HL-60 (cell line): ENCODE results near the gene PDE8A.

ENCODE experiments used
- DNase-seq, 2 experiments: peaks; one replicate each; pipeline ENCODE4 v3.0.0-alpha.2; 2010 to 2020; ENCODE audit warnings: low read depth in 1 of 2, low spot score in 1 of 2
- H3K27ac ChIP-seq: fragments of 250-450 bp; sonication (Bioruptor Pico); replicated peaks from 2 replicates; pipeline ENCODE4 v1.5.1; 2020; ENCODE audit warnings: mild to moderate bottlenecking, moderate library complexity
- H3K27me3 ChIP-seq: fragments of 250-450 bp; sonication (Bioruptor Pico); 2 replicates; pipeline ENCODE4 v1.5.1; 2021; ENCODE audit warnings: mild to moderate bottlenecking, moderate library complexity; ENCODE audit not compliant: insufficient read depth, poor library complexity, severe bottlenecking
- H3K4me3 ChIP-seq: replicated peaks from 2 replicates; pipeline ENCODE4 v1.5.1; 2011; ENCODE audit warnings: mild to moderate bottlenecking, control low read depth, low read length; ENCODE audit not compliant: insufficient read depth
- CTCF ChIP-seq: IDR thresholded peaks from one replicate; pipeline ENCODE4 v1.5.1; 2011; ENCODE audit warnings: low read length, control low read depth, inconsistent platforms; ENCODE audit not compliant: insufficient read depth
- GABPA ChIP-seq: IDR thresholded peaks from 2 replicates; pipeline ENCODE4 v1.6.1; 2012; ENCODE audit warnings: low read depth
- POLR2AphosphoS5 ChIP-seq: IDR thresholded peaks from 2 replicates; pipeline ENCODE4 v1.6.1; 2012; ENCODE audit warnings: low read depth
- REST ChIP-seq: IDR thresholded peaks from 2 replicates; pipeline ENCODE4 v1.6.1; 2012; ENCODE audit warnings: low read depth; ENCODE audit not compliant: insufficient replicate concordance
- SPI1 ChIP-seq: IDR thresholded peaks from 2 replicates; pipeline ENCODE4 v1.6.1; 2012; ENCODE audit warnings: low read depth, mild to moderate bottlenecking, borderline replicate concordance

PDE8A gene

GRCh38 chr15:85048430-85048829 is 66.8 kb downstream of the PDE8A start:
- TF ChIP-seq GABPA (no peak), CTCF (no peak), POLR2AphosphoS5 (no peak), SPI1 (no peak), REST (no peak)
- Histone ChIP-seq H3K4me3 (no peak overlapping the region), H3K27me3 (no peaks in the 10 kb centered on the region), H3K27ac (no peak overlapping the region)
- DNase-seq = no peak

- DNase-seq = no peak
- Histone ChIP-seq H3K27ac (no peak overlapping the region), H3K4me3 (no peak overlapping the region), H3K27me3 (no peaks in the 10 kb centered on the region)
- no peak for TF ChIP-seq CTCF
- no peak for TF ChIP-seq SPI1
- TF ChIP-seq GABPA = no peak
- no peak for TF ChIP-seq REST
- no peak for TF ChIP-seq POLR2AphosphoS5
Observed at GRCh38 chr15:85049805-85050204, 68.1 kb downstream of the PDE8A start.

- H3K27me3 ChIP-seq = no peaks in the 10 kb centered on the region
- TF ChIP-seq POLR2AphosphoS5 (no peak), CTCF (no peak), REST (no peak), GABPA (no peak), SPI1 (no peak)
- H3K4me3 ChIP-seq = no peak overlapping the region
- DNase-seq = no peak
- H3K27ac ChIP-seq = no peak overlapping the region
Observed at GRCh38 chr15:85059734-85060133, 78.1 kb downstream of the PDE8A start.
